Kidney epithelial cell (primary cell): ENCODE data around the gene CRIP1. TPM values are rescaled to one million over a fixed set of nuclear protein-coding genes. Genes with fewer than 3 reads are reported as not detected.

Source experiments
- DNase-seq: peaks from one replicate; pipeline ENCODE4 v3.0.0-alpha.2; 2010; ENCODE audit warnings: low read depth
- H3K27me3 ChIP-seq: 2 replicates; pipeline ENCODE4 v1.6.0; 2011; ENCODE audit warnings: low read length; ENCODE audit not compliant: control insufficient read depth, insufficient read depth
- H3K36me3 ChIP-seq: 2 replicates; pipeline ENCODE4 v1.5.1; 2011; ENCODE audit warnings: low read length; ENCODE audit not compliant: control insufficient read depth, insufficient read depth
- H3K4me3 ChIP-seq: 2 replicates; pipeline ENCODE4 v1.5.1; 2011; ENCODE audit warnings: low read depth, mild to moderate bottlenecking, control low read depth, low read length
- total RNA-seq: library from RNA; depleted of rRNA; stranded (reverse); fragments of >200 nt; gene quantifications from 2 replicates; pipeline ENCODE4 v1.2.3, GENCODE V29; 2015
- TF ChIP-seq, protein P1 (sequence below): IDR thresholded peaks from 2 replicates; pipeline ENCODE4 v1.5.1; 2011; ENCODE audit warnings: mild to moderate bottlenecking, moderate library complexity, low read length, control low read depth, inconsistent platforms; ENCODE audit not compliant: insufficient read depth, poor library complexity, severe bottlenecking

The CRIP1 gene
- total RNA-seq, result 2.0 and 11.1 TPM in 2 replicates

GRCh38 chr14:105486163-105486973, at the start of gene CRIP1:
Gene CRIP1 (plus strand): TSS chr14:105486886. CDS start chr14:105487260, 374 bp downstream.
- TF ChIP-seq, protein P1, sequence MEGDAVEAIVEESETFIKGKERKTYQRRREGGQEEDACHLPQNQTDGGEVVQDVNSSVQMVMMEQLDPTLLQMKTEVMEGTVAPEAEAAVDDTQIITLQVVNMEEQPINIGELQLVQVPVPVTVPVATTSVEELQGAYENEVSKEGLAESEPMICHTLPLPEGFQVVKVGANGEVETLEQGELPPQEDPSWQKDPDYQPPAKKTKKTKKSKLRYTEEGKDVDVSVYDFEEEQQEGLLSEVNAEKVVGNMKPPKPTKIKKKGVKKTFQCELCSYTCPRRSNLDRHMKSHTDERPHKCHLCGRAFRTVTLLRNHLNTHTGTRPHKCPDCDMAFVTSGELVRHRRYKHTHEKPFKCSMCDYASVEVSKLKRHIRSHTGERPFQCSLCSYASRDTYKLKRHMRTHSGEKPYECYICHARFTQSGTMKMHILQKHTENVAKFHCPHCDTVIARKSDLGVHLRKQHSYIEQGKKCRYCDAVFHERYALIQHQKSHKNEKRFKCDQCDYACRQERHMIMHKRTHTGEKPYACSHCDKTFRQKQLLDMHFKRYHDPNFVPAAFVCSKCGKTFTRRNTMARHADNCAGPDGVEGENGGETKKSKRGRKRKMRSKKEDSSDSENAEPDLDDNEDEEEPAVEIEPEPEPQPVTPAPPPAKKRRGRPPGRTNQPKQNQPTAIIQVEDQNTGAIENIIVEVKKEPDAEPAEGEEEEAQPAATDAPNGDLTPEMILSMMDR, result no peak
- peak within 1 kb of the TSS; percentile 37 for H3K4me3 ChIP-seq
- DNase-seq, result no peak
- peaks cover 26% of the 10 kb centered on the region for H3K27me3 ChIP-seq
- no peaks in the 10 kb centered on the region for H3K36me3 ChIP-seq

- no peak for DNase-seq
- Histone ChIP-seq H3K4me3 (no peak overlapping the region), H3K27me3 (no peaks in the 10 kb centered on the region), H3K36me3 (no peaks in the 10 kb centered on the region)
- TF ChIP-seq, protein P1, result no peak
These were observed 49.6 kb upstream of the CRIP1 start for GRCh38 chr14:105436891-105437722.

- Histone ChIP-seq H3K27me3 (no peaks in the 10 kb centered on the region), H3K4me3 (no peak overlapping the region), H3K36me3 (no peaks in the 10 kb centered on the region)
- TF ChIP-seq, protein P1, result no peak
- DNase-seq, result no peak
These were observed 48.8 kb upstream of the CRIP1 start for GRCh38 chr14:105437723-105438500.

DNA sequence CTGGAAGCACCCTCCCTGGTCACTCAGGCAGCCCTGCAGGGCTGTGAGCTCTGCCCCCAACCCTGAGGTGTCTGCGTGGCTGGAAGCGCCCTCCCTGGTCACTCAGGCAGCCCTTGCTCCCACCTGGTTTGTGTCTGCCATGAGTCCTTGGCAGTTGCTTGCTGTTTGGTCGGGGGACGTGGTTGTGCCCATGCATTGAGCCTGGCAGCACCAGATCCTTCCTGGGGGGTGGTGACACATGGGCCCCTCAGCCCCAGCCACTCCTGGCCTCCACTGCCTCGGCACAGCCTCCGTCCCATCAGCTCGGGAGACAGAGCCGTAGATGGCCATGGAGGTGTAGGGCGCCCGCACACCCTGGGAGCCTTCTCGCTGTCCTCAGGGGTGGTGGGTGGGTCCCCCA, 47.5 kb upstream of the CRIP1 start:
- TF ChIP-seq, protein P1, result no peak
- H3K27me3 ChIP-seq, result no peaks in the 10 kb centered on the region
- H3K36me3 ChIP-seq, result no peaks in the 10 kb centered on the region
- DNase-seq, result no peak
- H3K4me3 ChIP-seq, result no peak overlapping the region

DNA sequence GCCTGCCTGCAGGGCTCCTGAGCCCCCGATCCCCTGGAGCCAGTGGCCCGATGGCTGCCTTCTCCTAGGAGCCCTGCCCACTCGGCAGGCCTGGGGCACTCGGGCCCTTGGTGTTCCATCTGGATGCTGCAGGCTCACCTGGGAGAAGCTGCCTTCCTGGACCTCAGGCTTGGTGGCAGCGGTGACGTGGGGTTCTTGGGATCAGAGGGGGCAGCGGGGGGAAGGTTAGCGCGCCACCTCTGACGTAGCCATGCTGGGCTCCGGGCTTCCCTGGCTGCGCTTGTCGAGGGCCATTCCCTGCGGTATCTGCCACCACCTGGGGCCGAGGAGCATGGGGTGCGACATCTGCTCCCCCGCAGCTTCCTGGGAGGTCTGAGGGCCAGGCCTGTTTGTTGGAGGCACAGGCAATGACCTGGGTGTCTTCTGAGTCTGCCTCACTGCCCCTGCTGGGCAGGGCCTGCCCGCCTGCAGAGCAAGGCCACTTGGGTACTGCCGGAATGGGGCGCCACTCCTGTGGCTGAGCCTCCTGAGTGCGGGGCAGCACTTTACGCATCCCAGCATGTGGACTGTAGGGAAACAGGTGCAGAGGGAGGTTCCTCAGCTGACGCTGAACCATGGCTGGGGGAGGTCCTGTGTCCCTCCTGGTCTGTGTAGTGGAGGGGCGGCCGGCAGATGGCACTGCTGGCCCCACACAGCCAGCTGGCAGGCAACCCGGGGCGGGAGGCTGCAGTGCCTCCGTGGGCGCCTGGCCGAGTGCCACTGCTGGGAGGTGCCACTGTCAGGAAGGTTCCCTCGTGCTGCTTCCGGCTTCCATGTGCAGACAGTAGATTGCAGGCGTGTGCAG, 46.8 kb upstream of the CRIP1 start:
- DNase-seq, result no peak
- TF ChIP-seq, protein P1, result no peak
- Histone ChIP-seq H3K4me3 (no peak overlapping the region), H3K36me3 (no peaks in the 10 kb centered on the region), H3K27me3 (no peaks in the 10 kb centered on the region)
